ENCODE measurements around the gene DSG4. TPM values are rescaled to one million over a fixed set of nuclear protein-coding genes. Genes with fewer than 3 reads are reported as not detected.

Gene DSG4
- total RNA-seq, 1 donor from 2014 or later = not detected

DNA sequence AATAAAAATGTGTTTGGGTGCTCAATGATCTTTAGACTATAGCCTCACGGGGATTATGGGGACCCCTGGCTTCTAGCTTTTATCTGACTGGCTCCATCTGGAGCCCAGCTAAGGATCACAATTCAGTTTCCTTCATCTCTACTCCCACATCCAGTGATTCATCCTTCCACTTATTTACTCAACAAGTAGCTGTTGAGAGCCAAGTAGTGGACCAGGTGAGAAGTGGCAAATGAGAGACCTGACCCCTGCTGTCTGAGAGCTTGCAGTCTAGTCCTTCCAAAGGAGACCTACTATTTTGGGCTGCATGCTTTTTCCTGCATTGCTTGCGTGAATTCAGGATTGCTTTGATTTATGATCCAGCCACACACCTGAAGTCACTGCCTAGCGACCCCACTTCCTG is 60.2 kb downstream of the DSG4 start:
- H4K20me1 ChIP-seq (ENCODE audit: insufficient read depth, low read length) = no peaks in the 10 kb centered on the region
- no peak overlapping the region for H2AFZ ChIP-seq (ENCODE audit: low read depth, low read length)
- H3K27ac ChIP-seq (ENCODE audit: low read depth, low read length) = no peak overlapping the region
- H3K27me3 ChIP-seq (ENCODE audit: insufficient read depth, low read length) = no peaks in the 10 kb centered on the region
- no peak overlapping the region for H3K27ac Mint-ChIP-seq (ENCODE audit: unreplicated experiment)
- no peaks in the 10 kb centered on the region for H3K4me1 Mint-ChIP-seq (ENCODE audit: low read depth, unreplicated experiment)
- peaks cover 4% of the 10 kb centered on the region for H3K9me3 Mint-ChIP-seq (ENCODE audit: unreplicated experiment)
- no peak overlapping the region for H3K4me3 ChIP-seq (ENCODE audit: insufficient read depth, low read depth, low read length)
- FAIRE-seq (no peak), DNase-seq (ENCODE audit: low read depth) (no peak)
- no peaks in the 10 kb centered on the region for H3K9me3 ChIP-seq (ENCODE audit: insufficient read depth, low read depth, low read length)
- no peak overlapping the region for H3K4me2 ChIP-seq (ENCODE audit: low read length)
- H3K4me3 Mint-ChIP-seq (ENCODE audit: unreplicated experiment) = no peak overlapping the region
- H3K27me3 Mint-ChIP-seq (ENCODE audit: low read depth, unreplicated experiment) = no peaks in the 10 kb centered on the region
- TF ChIP-seq EZH2 (IDR thresholded peaks at IDR 0.05; ENCODE audit: insufficient read depth, low read length) = no peak
- TF ChIP-seq, protein P1, sequence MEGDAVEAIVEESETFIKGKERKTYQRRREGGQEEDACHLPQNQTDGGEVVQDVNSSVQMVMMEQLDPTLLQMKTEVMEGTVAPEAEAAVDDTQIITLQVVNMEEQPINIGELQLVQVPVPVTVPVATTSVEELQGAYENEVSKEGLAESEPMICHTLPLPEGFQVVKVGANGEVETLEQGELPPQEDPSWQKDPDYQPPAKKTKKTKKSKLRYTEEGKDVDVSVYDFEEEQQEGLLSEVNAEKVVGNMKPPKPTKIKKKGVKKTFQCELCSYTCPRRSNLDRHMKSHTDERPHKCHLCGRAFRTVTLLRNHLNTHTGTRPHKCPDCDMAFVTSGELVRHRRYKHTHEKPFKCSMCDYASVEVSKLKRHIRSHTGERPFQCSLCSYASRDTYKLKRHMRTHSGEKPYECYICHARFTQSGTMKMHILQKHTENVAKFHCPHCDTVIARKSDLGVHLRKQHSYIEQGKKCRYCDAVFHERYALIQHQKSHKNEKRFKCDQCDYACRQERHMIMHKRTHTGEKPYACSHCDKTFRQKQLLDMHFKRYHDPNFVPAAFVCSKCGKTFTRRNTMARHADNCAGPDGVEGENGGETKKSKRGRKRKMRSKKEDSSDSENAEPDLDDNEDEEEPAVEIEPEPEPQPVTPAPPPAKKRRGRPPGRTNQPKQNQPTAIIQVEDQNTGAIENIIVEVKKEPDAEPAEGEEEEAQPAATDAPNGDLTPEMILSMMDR (IDR thresholded peaks at IDR 0.05; ENCODE audit: insufficient read depth, low read depth, low read length) = no peak
- no peaks in the 10 kb centered on the region for H3K36me3 ChIP-seq (ENCODE audit: insufficient read depth, low read length)
- H3K36me3 Mint-ChIP-seq (ENCODE audit: low read depth, unreplicated experiment) = no peaks in the 10 kb centered on the region
- no peaks in the 10 kb centered on the region for H3K79me2 ChIP-seq (ENCODE audit: insufficient read depth, low read length)
- no peaks in the 10 kb centered on the region for H3K4me1 ChIP-seq (ENCODE audit: insufficient read depth, low read length)
- no peak overlapping the region for H3K9ac ChIP-seq (ENCODE audit: low read length)

DNA sequence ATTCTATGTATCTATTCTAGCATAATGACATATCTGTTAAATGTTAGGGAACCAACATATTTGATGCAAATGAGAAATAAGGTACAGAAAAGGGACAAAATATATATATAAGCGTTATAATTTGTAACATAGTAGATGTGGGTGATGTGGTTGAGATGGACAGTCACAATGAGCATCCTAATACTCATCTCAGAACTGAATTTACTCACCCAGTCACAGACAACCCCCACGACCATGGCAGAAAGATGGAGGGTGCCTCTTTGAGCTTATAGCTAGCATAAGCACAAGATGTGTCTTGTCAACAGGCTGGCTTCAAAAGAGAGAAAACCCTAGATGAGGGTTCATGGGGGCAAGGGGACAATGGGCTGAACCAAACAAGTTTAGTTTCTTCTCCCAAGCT is 61.8 kb downstream of the DSG4 start:
- H3K36me3 ChIP-seq (ENCODE audit: insufficient read depth, low read length) = no peaks in the 10 kb centered on the region
- no peaks in the 10 kb centered on the region for H3K9me3 Mint-ChIP-seq (ENCODE audit: unreplicated experiment)
- H3K27ac Mint-ChIP-seq (ENCODE audit: unreplicated experiment) = no peak overlapping the region
- no peak overlapping the region for H3K4me3 Mint-ChIP-seq (ENCODE audit: unreplicated experiment)
- no peaks in the 10 kb centered on the region for H4K20me1 ChIP-seq (ENCODE audit: insufficient read depth, low read length)
- FAIRE-seq (no peak), DNase-seq (ENCODE audit: low read depth) (no peak)
- no peaks in the 10 kb centered on the region for H3K79me2 ChIP-seq (ENCODE audit: insufficient read depth, low read length)
- no peaks in the 10 kb centered on the region for H3K36me3 Mint-ChIP-seq (ENCODE audit: low read depth, unreplicated experiment)
- no peak overlapping the region for H3K9ac ChIP-seq (ENCODE audit: low read length)
- H2AFZ ChIP-seq (ENCODE audit: low read depth, low read length) = no peak overlapping the region
- no peaks in the 10 kb centered on the region for H3K9me3 ChIP-seq (ENCODE audit: insufficient read depth, low read depth, low read length)
- no peaks in the 10 kb centered on the region for H3K4me1 Mint-ChIP-seq (ENCODE audit: low read depth, unreplicated experiment)
- no peak overlapping the region for H3K4me3 ChIP-seq (ENCODE audit: insufficient read depth, low read depth, low read length)
- TF ChIP-seq EZH2 (IDR thresholded peaks at IDR 0.05; ENCODE audit: insufficient read depth, low read length) = no peak
- TF ChIP-seq, protein P1 (IDR thresholded peaks at IDR 0.05; ENCODE audit: insufficient read depth, low read depth, low read length) = no peak
- H3K27me3 Mint-ChIP-seq (ENCODE audit: low read depth, unreplicated experiment) = no peaks in the 10 kb centered on the region
- H3K4me1 ChIP-seq (ENCODE audit: insufficient read depth, low read length) = no peaks in the 10 kb centered on the region
- no peak overlapping the region for H3K4me2 ChIP-seq (ENCODE audit: low read length)
- no peaks in the 10 kb centered on the region for H3K27me3 ChIP-seq (ENCODE audit: insufficient read depth, low read length)
- H3K27ac ChIP-seq (ENCODE audit: low read depth, low read length) = no peak overlapping the region

DNA sequence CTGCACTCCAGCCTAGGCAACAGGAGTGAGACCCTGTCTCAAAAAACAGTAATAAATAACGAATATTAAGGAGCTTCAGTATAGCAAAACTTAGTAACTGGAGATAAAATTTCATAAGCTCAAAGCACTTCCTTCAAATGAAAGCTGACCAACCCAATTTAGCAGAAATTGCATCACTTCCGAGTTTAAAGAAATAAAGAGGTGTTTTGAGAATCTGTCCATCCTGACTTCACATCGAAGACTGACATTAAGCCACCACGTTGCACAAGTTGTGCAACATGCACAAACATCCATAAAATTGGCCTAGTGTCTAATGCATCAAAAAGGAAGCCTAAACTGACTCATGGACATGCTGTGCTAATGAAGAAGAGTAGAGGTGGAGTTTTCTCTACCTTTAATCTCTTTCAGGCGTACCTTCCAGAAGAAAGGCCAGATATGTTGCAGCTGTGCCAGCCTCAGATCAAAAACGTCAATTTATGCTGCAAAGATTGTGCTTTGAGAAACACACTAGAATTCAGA is 63.3 kb downstream of the DSG4 start:
- Histone ChIP-seq H4K20me1 (ENCODE audit: insufficient read depth, low read length) (no peaks in the 10 kb centered on the region), H3K27me3 (ENCODE audit: insufficient read depth, low read length) (no peaks in the 10 kb centered on the region), H3K4me2 (ENCODE audit: low read length) (no peak overlapping the region), H3K9ac (ENCODE audit: low read length) (no peak overlapping the region), H3K79me2 (ENCODE audit: insufficient read depth, low read length) (no peaks in the 10 kb centered on the region), H3K4me3 (ENCODE audit: insufficient read depth, low read depth, low read length) (no peak overlapping the region), H3K9me3 (ENCODE audit: insufficient read depth, low read depth, low read length) (no peaks in the 10 kb centered on the region), H3K36me3 (ENCODE audit: insufficient read depth, low read length) (no peaks in the 10 kb centered on the region), H3K4me1 (ENCODE audit: insufficient read depth, low read length) (no peaks in the 10 kb centered on the region), H3K27ac (ENCODE audit: low read depth, low read length) (no peak overlapping the region), H2AFZ (ENCODE audit: low read depth, low read length) (no peak overlapping the region)
- Mint-ChIP-seq H3K27ac (ENCODE audit: unreplicated experiment) (no peak overlapping the region), H3K36me3 (ENCODE audit: low read depth, unreplicated experiment) (no peaks in the 10 kb centered on the region), H3K4me3 (ENCODE audit: unreplicated experiment) (no peak overlapping the region), H3K9me3 (ENCODE audit: unreplicated experiment) (no peaks in the 10 kb centered on the region), H3K27me3 (ENCODE audit: low read depth, unreplicated experiment) (no peaks in the 10 kb centered on the region), H3K4me1 (ENCODE audit: low read depth, unreplicated experiment) (no peaks in the 10 kb centered on the region)
- DNase-seq (ENCODE audit: low read depth) (no peak), FAIRE-seq (no peak)
- TF ChIP-seq EZH2 (IDR thresholded peaks at IDR 0.05; ENCODE audit: insufficient read depth, low read length) = no peak
- TF ChIP-seq, protein P1 (IDR thresholded peaks at IDR 0.05; ENCODE audit: insufficient read depth, low read depth, low read length) = no peak

Measured in astrocyte (in vitro differentiated cells and primary cell).